AG04450 (cell line): ENCODE results near the gene TOR4A. TPM values are rescaled to one million over a fixed set of nuclear protein-coding genes. Genes with fewer than 3 reads are reported as not detected.
"Not testable (repeated sequence)": the region's sequence is repeated elsewhere in the genome, so short reads cannot be mapped to it uniquely, and the experiment has no call there.

ENCODE experiments used
- CTCF ChIA-PET: fragments of 300-600, 350-600 bp; formaldehyde crosslinking; extraction: SDS; loops from one replicate; lab custom pipeline; 2022; ENCODE audit warnings: antibody characterized with exemption, inconsistent platforms; lab: Charles Lee
- POLR2A ChIA-PET: fragments of 350-600 bp; formaldehyde crosslinking; extraction: SDS; loops from one replicate; lab custom pipeline; 2021; ENCODE audit warnings: antibody characterized with exemption, inconsistent platforms; lab: Yijun Ruan, JAX
- DNase-seq: peaks from one replicate; pipeline ENCODE4 v3.0.0-alpha.2; 2011; ENCODE audit warnings: low read depth, low spot score
- H3K27ac ChIP-seq: one replicate; pipeline ENCODE4 v1.5.1; 2012; ENCODE audit warnings: low read depth, low read length, control low read depth
- H3K27me3 ChIP-seq: one replicate; pipeline ENCODE4 v1.6.0; 2012; ENCODE audit warnings: low read length; ENCODE audit not compliant: control insufficient read depth, insufficient read depth
- H3K4me3 ChIP-seq: 2 replicates; pipeline ENCODE4 v1.5.1; 2011; ENCODE audit warnings: mild to moderate bottlenecking, low read depth, low read length, control low read depth
- H3K9me3 ChIP-seq: 2 replicates; pipeline ENCODE4 v1.5.1; 2012; ENCODE audit warnings: low read length; ENCODE audit not compliant: control insufficient read depth, insufficient read depth
- polyA plus RNA-seq: library from polyadenylated mRNA; depleted of rRNA; stranded (reverse); fragments of >200 nt; gene quantifications from 2 replicates; pipeline ENCODE4 v1.2.3, GENCODE V29; 2011
- TF ChIP-seq, protein P1 (sequence below): IDR thresholded peaks from 2 replicates; pipeline ENCODE4 v1.5.1; 2011; ENCODE audit warnings: low read depth, low read length, control low read depth, inconsistent platforms

Gene TOR4A
- polyA plus RNA-seq, 1 experiment = 14.1 TPM

DNA sequence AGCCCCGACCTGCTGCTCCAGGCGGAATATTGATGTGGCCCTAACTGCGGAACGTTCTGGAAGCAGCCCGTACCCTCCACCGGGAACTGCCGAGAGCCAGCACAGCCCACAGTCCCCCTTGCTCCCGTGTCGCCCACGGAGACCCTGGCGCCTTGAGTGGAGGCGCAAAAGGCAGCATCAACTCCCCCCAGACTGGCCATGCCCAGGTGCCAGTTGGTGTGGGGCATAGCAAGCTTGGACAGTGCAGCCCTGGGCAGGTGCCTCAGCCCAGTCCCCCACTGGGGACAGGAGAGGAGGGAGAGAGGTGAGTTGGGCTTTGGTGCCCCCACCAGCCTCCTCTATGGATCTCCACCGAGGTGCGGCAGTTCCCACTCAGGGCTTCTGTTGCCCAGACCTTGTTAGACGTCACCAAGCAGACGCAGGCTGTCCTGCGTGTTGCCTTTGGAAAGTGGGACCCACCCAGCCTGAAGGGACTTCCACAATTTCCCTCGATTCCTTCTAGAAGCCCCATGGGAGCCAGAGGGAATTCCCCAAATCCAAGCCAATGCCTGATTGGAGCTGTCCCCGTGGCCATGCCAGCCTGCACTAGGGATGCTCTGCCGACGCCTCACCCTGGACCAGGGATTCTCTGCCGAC lies 44.3 kb downstream of the TOR4A start:
- no peak overlapping the region for H3K27ac ChIP-seq
- H3K4me3 ChIP-seq = no peak overlapping the region
- H3K27me3 ChIP-seq = no peaks in the 10 kb centered on the region
- CTCF ChIA-PET = no interaction called here
- peaks cover 9% of the 10 kb centered on the region; the same call in 1 of the 2 replicates for H3K9me3 ChIP-seq
- no peak for DNase-seq
- POLR2A ChIA-PET = no interaction called here
- TF ChIP-seq, protein P1, sequence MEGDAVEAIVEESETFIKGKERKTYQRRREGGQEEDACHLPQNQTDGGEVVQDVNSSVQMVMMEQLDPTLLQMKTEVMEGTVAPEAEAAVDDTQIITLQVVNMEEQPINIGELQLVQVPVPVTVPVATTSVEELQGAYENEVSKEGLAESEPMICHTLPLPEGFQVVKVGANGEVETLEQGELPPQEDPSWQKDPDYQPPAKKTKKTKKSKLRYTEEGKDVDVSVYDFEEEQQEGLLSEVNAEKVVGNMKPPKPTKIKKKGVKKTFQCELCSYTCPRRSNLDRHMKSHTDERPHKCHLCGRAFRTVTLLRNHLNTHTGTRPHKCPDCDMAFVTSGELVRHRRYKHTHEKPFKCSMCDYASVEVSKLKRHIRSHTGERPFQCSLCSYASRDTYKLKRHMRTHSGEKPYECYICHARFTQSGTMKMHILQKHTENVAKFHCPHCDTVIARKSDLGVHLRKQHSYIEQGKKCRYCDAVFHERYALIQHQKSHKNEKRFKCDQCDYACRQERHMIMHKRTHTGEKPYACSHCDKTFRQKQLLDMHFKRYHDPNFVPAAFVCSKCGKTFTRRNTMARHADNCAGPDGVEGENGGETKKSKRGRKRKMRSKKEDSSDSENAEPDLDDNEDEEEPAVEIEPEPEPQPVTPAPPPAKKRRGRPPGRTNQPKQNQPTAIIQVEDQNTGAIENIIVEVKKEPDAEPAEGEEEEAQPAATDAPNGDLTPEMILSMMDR = no peak

DNA sequence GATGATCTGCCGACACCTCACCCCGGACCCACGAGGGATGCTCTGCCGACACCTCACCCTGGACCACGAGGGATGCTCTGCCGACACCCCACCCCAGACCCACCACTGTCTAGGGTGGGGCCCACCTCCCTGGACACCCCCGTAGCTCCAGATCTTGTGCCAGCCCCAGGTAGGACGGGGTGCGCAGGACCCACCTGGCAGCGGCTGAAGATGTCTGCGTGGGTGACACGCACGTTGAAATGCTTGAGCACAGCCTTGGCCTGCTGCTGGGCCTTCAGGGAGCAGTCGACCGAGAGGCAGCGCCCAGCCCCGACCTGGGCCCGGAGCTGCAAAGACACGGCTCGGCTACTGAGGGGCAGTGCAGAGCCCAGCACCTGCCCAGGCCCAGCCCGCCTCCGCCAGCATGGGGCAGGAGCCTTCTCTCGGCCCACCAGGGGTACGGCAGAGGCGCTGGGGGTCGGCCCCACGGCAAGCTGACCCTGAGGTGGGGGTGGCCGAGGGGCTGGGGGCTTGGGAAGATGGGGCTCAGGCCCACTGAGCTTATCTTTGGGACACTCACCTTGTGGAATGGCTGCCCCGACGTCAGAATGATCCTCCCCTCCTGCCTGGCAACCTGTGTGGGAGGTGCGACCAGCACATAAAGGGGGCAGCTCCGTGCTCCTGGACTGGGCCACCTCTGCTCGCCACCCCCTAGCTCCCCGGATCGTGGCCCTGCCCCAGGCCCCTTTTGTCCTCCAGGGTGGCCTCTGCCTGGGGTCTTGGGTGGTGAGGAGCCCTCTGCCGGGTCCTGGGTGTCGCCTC lies 46.2 kb downstream of the TOR4A start:
- no peak for DNase-seq
- Histone ChIP-seq H3K4me3 (no peak overlapping the region), H3K27me3 (no peaks in the 10 kb centered on the region), H3K9me3 (peaks cover 9% of the 10 kb centered on the region; the same call in 1 of the 2 replicates), H3K27ac (no peak overlapping the region)
- POLR2A ChIA-PET = no interaction called here
- CTCF ChIA-PET = no interaction called here
- TF ChIP-seq, protein P1 = no peak

DNA sequence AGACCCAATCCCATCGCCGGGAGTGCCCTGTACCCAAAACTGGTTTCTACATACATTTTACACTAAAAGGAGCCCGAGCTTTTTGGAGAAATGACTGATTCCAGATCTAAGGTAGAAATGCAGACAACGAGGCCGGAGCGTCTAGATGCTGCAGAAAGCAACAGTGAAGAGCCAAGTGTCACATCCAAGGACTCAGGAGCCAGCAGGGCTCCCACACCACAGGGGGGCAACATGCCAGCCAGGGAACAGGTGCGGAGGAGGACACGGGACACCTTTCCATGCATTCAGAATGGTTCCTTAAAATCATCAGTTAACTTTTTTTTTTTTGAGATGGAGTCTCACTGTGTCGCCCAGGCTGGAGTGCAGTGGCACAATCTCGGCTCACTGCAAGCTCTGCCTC lies 47.6 kb downstream of the TOR4A start:
- TF ChIP-seq, protein P1 = no peak
- no peak for DNase-seq
- Histone ChIP-seq H3K4me3 (no peak overlapping the region), H3K27me3 (no peaks in the 10 kb centered on the region), H3K9me3 (peaks cover 10% of the 10 kb centered on the region), H3K27ac (no peak overlapping the region)
- CTCF ChIA-PET = no interaction called here
- POLR2A ChIA-PET = no interaction called here

DNA sequence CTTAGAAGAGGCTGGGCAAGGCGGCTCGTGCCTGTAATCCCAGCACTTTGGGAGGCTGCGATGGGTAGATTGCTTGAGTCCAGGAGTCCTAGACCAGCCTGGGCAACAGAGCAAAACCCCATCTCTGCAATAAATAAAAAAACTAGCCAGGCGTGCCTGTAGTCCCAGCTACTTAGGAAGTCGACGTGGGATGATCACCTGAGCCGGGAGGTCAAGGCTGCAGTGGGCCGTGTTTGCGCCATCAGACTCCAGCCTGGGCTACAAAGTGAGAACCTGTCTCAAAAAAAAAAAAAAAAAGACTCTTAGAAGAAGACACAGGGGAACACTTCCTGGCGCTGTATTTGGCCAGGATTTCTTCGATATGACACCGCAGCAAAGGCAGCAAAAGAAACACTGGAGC lies 48.3 kb downstream of the TOR4A start:
- CTCF ChIA-PET = no interaction called here
- H3K9me3 ChIP-seq = peaks cover 12% of the 10 kb centered on the region
- POLR2A ChIA-PET = no interaction called here
- no peak overlapping the region for H3K4me3 ChIP-seq
- no peak for DNase-seq
- no peak overlapping the region for H3K27ac ChIP-seq
- no peaks in the 10 kb centered on the region for H3K27me3 ChIP-seq
- TF ChIP-seq, protein P1 = no peak

DNA sequence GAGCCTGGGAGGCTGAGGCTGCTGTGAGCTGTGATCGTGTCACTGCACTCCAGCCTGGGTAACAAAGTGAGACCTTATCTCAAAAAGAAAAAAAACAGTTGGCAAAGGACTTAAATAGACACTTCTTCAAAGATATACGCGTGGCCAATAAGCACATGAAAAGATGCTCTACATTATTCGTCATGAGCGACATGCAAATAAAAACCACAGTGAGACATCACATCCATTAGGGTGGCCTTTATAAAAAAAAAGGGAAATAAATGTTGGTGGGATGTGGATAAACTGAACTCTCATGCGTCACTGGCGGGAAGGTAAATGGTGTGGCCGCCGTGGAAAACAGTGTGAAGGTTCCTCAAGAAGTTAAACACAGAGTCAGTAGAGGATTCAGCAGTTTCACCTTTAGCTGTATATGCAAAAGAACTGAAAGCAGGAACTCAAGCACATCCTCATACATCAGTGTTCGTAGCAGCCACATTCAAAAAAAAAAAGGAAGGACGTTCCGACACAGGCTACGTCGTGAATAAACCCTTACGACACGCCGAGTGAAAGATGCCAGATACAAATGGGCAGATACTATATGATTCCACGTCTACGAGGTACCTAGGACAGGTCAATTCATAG lies 49.0 kb downstream of the TOR4A start:
- ChIA-PET CTCF (no interaction called here), POLR2A (no interaction called here)
- TF ChIP-seq, protein P1 = no peak
- DNase-seq = no peak
- Histone ChIP-seq H3K4me3 (no peak overlapping the region), H3K27ac (no peak overlapping the region), H3K27me3 (no peaks in the 10 kb centered on the region), H3K9me3 (peaks cover 12% of the 10 kb centered on the region)

DNA sequence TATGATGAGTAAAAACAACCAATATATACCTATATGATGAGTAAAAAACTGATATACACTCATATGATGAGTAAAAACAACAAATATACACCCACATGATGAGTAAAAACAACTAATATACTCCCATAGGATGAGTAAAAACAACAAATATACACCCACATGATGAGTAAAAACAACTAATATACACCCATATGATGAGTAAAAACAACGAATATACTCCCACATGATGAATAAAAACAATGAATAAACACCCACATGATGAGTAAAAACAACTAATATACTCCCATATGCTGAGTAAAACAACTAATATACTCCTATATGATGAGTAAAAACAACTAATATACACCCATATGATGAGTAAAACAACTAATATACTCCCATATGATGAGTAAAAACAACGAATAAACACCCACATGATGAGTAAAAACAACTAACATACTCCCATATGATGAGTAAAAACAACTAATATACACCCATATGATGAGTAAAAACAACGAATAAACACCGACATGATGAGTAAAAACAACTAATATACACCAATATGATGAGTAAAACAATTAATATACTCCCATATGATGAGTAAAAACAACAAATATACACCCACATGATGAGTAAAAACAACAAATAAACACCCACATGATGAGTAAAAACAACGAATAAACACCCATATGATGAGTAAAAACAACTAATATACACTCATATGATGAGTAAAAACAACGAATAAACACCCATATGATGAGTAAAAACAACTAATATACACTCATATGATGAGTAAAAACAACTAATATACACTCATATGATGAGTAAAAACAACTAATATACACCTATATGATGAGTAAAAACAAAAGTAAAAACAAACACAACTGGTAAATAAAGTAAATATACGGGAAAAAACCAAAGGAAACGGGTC lies 50.4 kb downstream of the TOR4A start:
- H3K9me3 ChIP-seq, H3K27me3 ChIP-seq, CTCF ChIA-PET: not testable (repeated sequence)

More for the DNA sequence above, 50.4 kb downstream of the TOR4A start:
- H3K27ac ChIP-seq, H3K4me3 ChIP-seq, POLR2A ChIA-PET, DNase-seq: not testable (repeated sequence)
